HG03108 (cell line): ENCODE results near the gene SLC9A1.

Experiments used
- ATAC-seq: cut with Tn5 transposase; IDR thresholded peaks from one replicate; pipeline ENCODE4 v1.9.1; 2021; ENCODE audit warnings: moderate library complexity; ENCODE audit not compliant: unreplicated experiment

Gene SLC9A1

GRCh38 chr1:27084107-27084506 is 70.8 kb downstream of the SLC9A1 start:
- ATAC-seq: no peak

GRCh38 chr1:27077968-27078367 is 77.0 kb downstream of the SLC9A1 start:
- ATAC-seq: no peak

- ATAC-seq: no peak
These were observed 78.1 kb downstream of the SLC9A1 start for GRCh38 chr1:27076803-27077202.

GRCh38 chr1:27074175-27074780 is 80.6 kb downstream of the SLC9A1 start:
- ATAC-seq: no peak

- no peak for ATAC-seq
These were observed 83.9 kb downstream of the SLC9A1 start for GRCh38 chr1:27071049-27071416.

- ATAC-seq: no peak
These were observed 84.4 kb downstream of the SLC9A1 start for GRCh38 chr1:27070390-27071048.

GRCh38 chr1:27068922-27069321 is 86.0 kb downstream of the SLC9A1 start:
- ATAC-seq: no peak

GRCh38 chr1:27065999-27066630 is 88.8 kb downstream of the SLC9A1 start:
- ATAC-seq: no peak

GRCh38 chr1:27060891-27061290 is 94.0 kb downstream of the SLC9A1 start:
- no peak for ATAC-seq

- no peak for ATAC-seq
These were observed 95.8 kb downstream of the SLC9A1 start for GRCh38 chr1:27058966-27059669.

GRCh38 chr1:27057801-27058625 is 96.9 kb downstream of the SLC9A1 start:
- no peak for ATAC-seq

- no peak for ATAC-seq
These were observed 97.5 kb downstream of the SLC9A1 start for GRCh38 chr1:27057389-27057788.

- ATAC-seq: no peak
These were observed 100.8 kb downstream of the SLC9A1 start for GRCh38 chr1:27053977-27054753.

GRCh38 chr1:27052527-27052926 is 102.4 kb downstream of the SLC9A1 start:
- no peak for ATAC-seq

GRCh38 chr1:27049607-27050006 is 105.3 kb downstream of the SLC9A1 start:
- ATAC-seq: no peak

- ATAC-seq: no peak
These were observed 105.8 kb downstream of the SLC9A1 start for GRCh38 chr1:27049100-27049499.
